Upper lobe of right lung (tissue), 1 donor: Measurements from ENCODE around the gene ADPRHL1. TPM values are rescaled to one million over a fixed set of nuclear protein-coding genes. Genes with fewer than 3 reads are reported as not detected.

Source experiments
- ATAC-seq: fragments of 200-7000 bp; cut with Tn5 transposase; one replicate; pipeline ENCODE4 v1.9.1; 2020; ENCODE audit warnings: mild to moderate bottlenecking, moderate library complexity
- DNase-seq: peaks from one replicate; pipeline ENCODE4 v3.0.0-alpha.2; 2020
- H3K27ac ChIP-seq: fragments of 200-600 bp; one replicate; pipeline ENCODE4 v1.8.0; 2022
- H3K27me3 ChIP-seq: fragments of 200-600 bp; one replicate; pipeline ENCODE4 v1.8.0; 2022; ENCODE audit warnings: mild to moderate bottlenecking
- H3K36me3 ChIP-seq: fragments of 200-600 bp; one replicate; pipeline ENCODE4 v1.8.0; 2022
- H3K4me1 ChIP-seq: fragments of 200-600 bp; one replicate; pipeline ENCODE4 v1.8.0; 2022
- H3K4me3 ChIP-seq: fragments of 200-600 bp; one replicate; pipeline ENCODE4 v1.8.0; 2022; ENCODE audit warnings: mild to moderate bottlenecking
- H3K9me3 ChIP-seq: fragments of 200-600 bp; one replicate; pipeline ENCODE4 v1.8.0; 2022
- CTCF ChIP-seq: fragments of 200-600 bp; IDR thresholded peaks from one replicate; pipeline ENCODE4 v1.8.0; 2022; ENCODE audit warnings: antibody characterized with exemption
- intact Hi-C: fragments of 100-400 bp; cut with DNase I; formaldehyde crosslinking; loops from one replicate; pipeline ENCODE4 v1.11.0; 2022
- total RNA-seq: library from RNA; stranded (reverse); fragmentation: NEBNext Ultra II Directional; extraction: Animal tissue kit (Norgen Biotek cat#: 25700); gene quantifications from one replicate; pipeline ENCODE4 v1.2.1, GENCODE V29; 2021
- donor health status: DM: no; HTN: yes; CAD: no; lungs with severe emphysema.

The ADPRHL1 gene
- total RNA-seq, 1 donor from 2014 or later: 1.9 TPM

DNA sequence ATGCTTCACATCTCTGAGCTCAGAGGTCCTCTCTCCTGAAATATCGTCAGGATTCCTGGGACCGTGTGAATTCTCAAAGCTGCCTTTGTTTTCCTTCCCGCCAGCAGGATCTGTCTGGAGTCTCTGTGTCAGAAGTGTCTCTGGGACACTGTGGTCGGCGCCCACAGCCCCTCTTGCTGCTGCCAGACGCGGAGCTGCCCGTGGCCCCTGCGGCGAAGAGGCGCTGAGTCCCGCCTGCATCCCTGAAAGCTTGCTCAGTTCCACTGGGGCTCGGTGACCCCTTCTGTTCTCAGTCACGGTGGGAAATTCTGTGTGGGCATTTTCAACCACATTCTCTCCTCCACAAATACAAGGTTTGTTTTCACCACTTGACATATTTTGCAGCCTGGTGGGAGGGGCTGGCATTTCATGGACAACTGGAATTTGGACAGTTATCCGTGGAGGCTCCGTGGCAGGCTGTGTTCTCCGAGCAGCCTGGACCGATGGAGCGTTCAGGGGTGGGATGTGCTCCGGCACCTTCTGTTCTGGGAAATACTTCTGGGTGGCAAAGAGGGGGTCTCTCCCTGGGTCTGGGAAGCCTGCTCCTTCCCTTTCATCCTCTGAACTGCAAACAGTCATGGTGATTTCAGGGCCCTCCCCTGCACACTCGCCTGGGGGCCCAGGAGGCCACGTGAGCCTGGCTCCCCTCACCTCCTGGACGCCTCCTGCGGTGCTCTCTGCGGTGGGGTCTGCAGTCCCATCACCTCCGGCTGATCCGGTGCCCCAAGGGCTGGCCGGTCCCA, 46.8 kb downstream of the ADPRHL1 start:
- intact Hi-C loops: no loop called here
- no peak for TF ChIP-seq CTCF
- ATAC-seq (no peak), DNase-seq (peak; percentile 36)
- no peak overlapping the region for H3K27ac ChIP-seq
- no peak overlapping the region for H3K4me3 ChIP-seq
- H3K36me3 ChIP-seq: no peaks in the 10 kb centered on the region
- no peaks in the 10 kb centered on the region for H3K9me3 ChIP-seq
- peaks cover 33% of the 10 kb centered on the region for H3K27me3 ChIP-seq
- H3K4me1 ChIP-seq: no peaks in the 10 kb centered on the region

DNA sequence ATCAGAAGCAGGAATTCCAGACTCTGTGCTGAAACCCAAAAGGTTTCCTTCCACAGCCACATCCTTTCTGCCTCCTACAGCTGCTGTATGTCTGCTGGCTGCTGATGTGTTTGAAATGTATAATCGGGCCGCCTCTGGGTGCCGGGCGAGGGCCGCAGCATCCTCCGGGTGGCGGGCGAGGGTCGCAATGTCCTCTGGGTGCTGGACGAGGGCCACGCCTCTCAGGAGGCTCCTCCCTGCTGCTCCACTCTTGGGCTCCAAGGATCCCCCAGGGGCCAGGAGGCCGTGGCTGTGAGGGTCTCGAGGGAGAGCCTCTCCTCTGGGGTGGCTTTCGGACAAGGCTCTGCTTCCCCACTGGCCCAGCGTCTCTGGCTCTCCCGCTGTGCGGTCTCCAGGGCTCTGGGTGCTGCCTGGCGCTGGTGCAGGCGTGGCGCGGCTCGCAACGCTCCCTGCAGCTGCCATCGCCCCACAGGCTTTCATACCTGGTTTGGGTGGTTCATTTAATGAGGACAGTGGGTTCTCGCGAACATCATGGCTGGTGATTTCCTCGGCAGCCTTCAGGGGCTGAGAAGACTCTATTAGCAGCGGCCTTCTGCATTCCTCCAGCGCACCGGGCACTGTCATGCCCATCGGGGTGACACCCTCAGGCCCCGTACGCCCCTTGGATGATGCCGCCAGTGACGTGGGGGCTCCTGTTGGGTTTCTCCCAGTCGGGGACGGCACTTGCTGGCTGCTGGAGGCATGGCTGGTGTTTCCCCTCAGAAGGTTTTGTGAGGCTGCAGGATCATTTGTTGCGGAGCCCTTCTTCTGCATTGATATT, 47.6 kb downstream of the ADPRHL1 start:
- intact Hi-C loops: no loop called here
- H3K36me3 ChIP-seq: no peaks in the 10 kb centered on the region
- no peaks in the 10 kb centered on the region for H3K9me3 ChIP-seq
- no peak overlapping the region for H3K27ac ChIP-seq
- DNase-seq: peak; percentile 53
- ATAC-seq: no peak
- no peak for TF ChIP-seq CTCF
- no peaks in the 10 kb centered on the region for H3K4me1 ChIP-seq
- peaks cover 33% of the 10 kb centered on the region for H3K27me3 ChIP-seq
- no peak overlapping the region for H3K4me3 ChIP-seq

- Histone ChIP-seq H3K4me1 (no peaks in the 10 kb centered on the region), H3K4me3 (no peak overlapping the region), H3K27ac (no peak overlapping the region), H3K27me3 (peaks cover 25% of the 10 kb centered on the region), H3K9me3 (no peaks in the 10 kb centered on the region), H3K36me3 (no peaks in the 10 kb centered on the region)
- TF ChIP-seq CTCF: no peak
- no peak for ATAC-seq
- peak; percentile 60 for DNase-seq
- intact Hi-C loops: no loop called here
These were observed 48.4 kb downstream of the ADPRHL1 start for GRCh38 chr13:113404723-113405471.

DNA sequence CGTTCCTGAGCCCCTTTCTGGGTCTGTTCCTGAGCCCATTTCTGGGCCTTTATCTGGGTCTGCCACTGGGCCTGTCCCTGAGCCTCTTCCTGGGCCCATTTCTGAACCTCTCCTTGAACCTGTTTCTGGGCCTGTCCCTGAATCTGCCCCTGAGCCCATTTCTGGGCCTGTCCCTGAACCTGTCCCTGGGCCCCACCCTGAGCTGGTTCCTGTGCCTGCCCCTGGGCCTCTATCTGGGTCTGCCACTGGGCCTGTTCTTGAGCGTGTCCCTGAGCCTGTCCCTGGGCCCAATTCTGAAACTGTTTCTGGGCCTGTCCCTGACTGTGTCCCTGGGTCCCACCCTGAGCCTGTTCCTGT, 48.9 kb downstream of the ADPRHL1 start:
- H3K27me3 ChIP-seq: peaks cover 24% of the 10 kb centered on the region
- no peaks in the 10 kb centered on the region for H3K9me3 ChIP-seq
- H3K4me1 ChIP-seq: no peaks in the 10 kb centered on the region
- no peaks in the 10 kb centered on the region for H3K36me3 ChIP-seq
- no peak for TF ChIP-seq CTCF
- intact Hi-C loops: no loop called here
- no peak overlapping the region for H3K4me3 ChIP-seq
- ATAC-seq: no peak
- H3K27ac ChIP-seq: no peak overlapping the region
- no peak for DNase-seq

GRCh38 chr13:113403255-113404104, 49.8 kb downstream of the ADPRHL1 start:
- Histone ChIP-seq H3K9me3 (no peaks in the 10 kb centered on the region), H3K27ac (no peak overlapping the region), H3K4me1 (no peaks in the 10 kb centered on the region), H3K36me3 (no peaks in the 10 kb centered on the region), H3K27me3 (peaks cover 24% of the 10 kb centered on the region), H3K4me3 (no peak overlapping the region)
- no peak for ATAC-seq
- intact Hi-C loops: no loop called here
- TF ChIP-seq CTCF: no peak
- DNase-seq: peak; percentile 64
